Stimulated activated CD4-positive, alpha-beta T cell treated with anti-CD3 and anti-CD28 coated beads, Interleukin-15, amount 100 ng/mL, for 1 hour (primary cell): Measurements from ENCODE around the gene WNK4.
"Not testable (repeated sequence)": the region's sequence is repeated elsewhere in the genome, so short reads cannot be mapped to it uniquely, and the experiment has no call there.

ENCODE experiments used
- DNase-seq, 2 donors: peaks; one replicate each; pipeline ENCODE4 v3.0.0-alpha.2; 2020; ENCODE audit warnings: low read depth in 1 of 2, low spot score in 1 of 2

Gene WNK4

GRCh38 chr17:42779936-42780850 lies at the start of gene WNK4:
TSS of gene WNK4 (plus strand) at chr17:42780610. CDS start at chr17:42780699, 89 bp downstream.
- no peak for DNase-seq

GRCh38 chr17:42740699-42741098 lies 39.7 kb upstream of the WNK4 start:
- no peak for DNase-seq

GRCh38 chr17:42742916-42743315 lies 37.5 kb upstream of the WNK4 start:
- not testable (repeated sequence) for DNase-seq

GRCh38 chr17:42743595-42744282 lies 36.7 kb upstream of the WNK4 start:
- DNase-seq = no peak

- DNase-seq = peak in 1 of 2 donors; percentile 66
Observed at GRCh38 chr17:42744283-42744805, 36.1 kb upstream of the WNK4 start.

- peak; percentile 89 for DNase-seq
Observed at GRCh38 chr17:42744806-42745617, 35.4 kb upstream of the WNK4 start, which contains the start of gene EZH1. TSS of gene EZH1 (minus strand) at chr17:42745040. CDS start at chr17:42728941, 16,099 bp downstream.

GRCh38 chr17:42748202-42748907 lies 32.1 kb upstream of the WNK4 start:
- no peak for DNase-seq

- DNase-seq = no peak
Observed at GRCh38 chr17:42748908-42749798, 31.3 kb upstream of the WNK4 start.

GRCh38 chr17:42750739-42751344 lies 29.6 kb upstream of the WNK4 start:
- no peak for DNase-seq

- no peak for DNase-seq
Observed at GRCh38 chr17:42751628-42752027, 28.8 kb upstream of the WNK4 start.

- DNase-seq = no peak
Observed at GRCh38 chr17:42754782-42755181, 25.6 kb upstream of the WNK4 start.

- no peak for DNase-seq
Observed at GRCh38 chr17:42759982-42760651, 20.3 kb upstream of the WNK4 start.

- DNase-seq = peak in 1 of 2 donors; percentile 15
Observed at GRCh38 chr17:42760652-42761581, 19.5 kb upstream of the WNK4 start, which contains the start of gene RAMP2. TSS of gene RAMP2 (plus strand) at chr17:42761227. CDS start at chr17:42761262, 35 bp downstream.

GRCh38 chr17:42761638-42762037 lies 18.8 kb upstream of the WNK4 start:
- DNase-seq = no peak

GRCh38 chr17:42766124-42766523 lies 14.3 kb upstream of the WNK4 start:
- DNase-seq = no peak

- DNase-seq = no peak
Observed at GRCh38 chr17:42767512-42767911, 12.9 kb upstream of the WNK4 start.

- DNase-seq = not testable (repeated sequence)
Observed at GRCh38 chr17:42768006-42768405, 12.4 kb upstream of the WNK4 start.
